OCI-LY3 (cell line): ENCODE measurements around the gene NTN3.

Experiments used
- H2AFZ ChIP-seq: fragments of 200-600, 300-600 bp; shearing (Covaris generic); 2 replicates; pipeline ENCODE4 v1.6.0; 2014; ENCODE audit warnings: antibody characterized with exemption, low read depth, low read length
- H3K27ac ChIP-seq: fragments of 200-600, 300-600 bp; sonication (generic); 2 replicates; pipeline ENCODE4 v1.5.1; 2014; ENCODE audit warnings: mild to moderate bottlenecking, low read length, moderate library complexity, mixed read lengths
- H3K27me3 ChIP-seq: fragments of 200-600, 300-600 bp; sonication (generic); 2 replicates; pipeline ENCODE4 v1.6.1; 2014; ENCODE audit warnings: low read depth, low read length, mixed read lengths
- H3K36me3 ChIP-seq: fragments of 200-600, 300-600 bp; sonication (generic); replicated peaks from 2 replicates; pipeline ENCODE3; 2014; ENCODE audit warnings: low read depth, low read length, mixed read lengths
- H3K4me1 ChIP-seq: fragments of 300-600, 200-600 bp; sonication (generic); 2 replicates; pipeline ENCODE4 v1.6.1; 2014; ENCODE audit warnings: low read length, mixed read lengths
- H3K4me2 ChIP-seq: fragments of 200-600, 300-600 bp; sonication (generic); 2 replicates; pipeline ENCODE4 v1.6.1; 2014; ENCODE audit warnings: low read length, mixed read lengths
- H3K4me3 ChIP-seq: fragments of 300-600, 200-600 bp; sonication (generic); 2 replicates; pipeline ENCODE4 v1.5.1; 2014; ENCODE audit warnings: antibody characterized with exemption, mild to moderate bottlenecking, low read length, moderate library complexity
- H3K79me2 ChIP-seq: fragments of 300-600, 200-600 bp; shearing (Covaris generic); 2 replicates; pipeline ENCODE4 v1.6.1; 2014; ENCODE audit warnings: mild to moderate bottlenecking, low read length, mixed read lengths
- H3K9ac ChIP-seq: fragments of 300-600, 200-600 bp; shearing (Covaris generic); 2 replicates; pipeline ENCODE4 v1.6.0; 2014; ENCODE audit warnings: mild to moderate bottlenecking, low read length, moderate library complexity
- H3K9me3 ChIP-seq: fragments of 200-600, 300-600 bp; shearing (Covaris generic); 2 replicates; pipeline ENCODE4 v1.6.1; 2014; ENCODE audit warnings: low read length, mixed read lengths; ENCODE audit not compliant: insufficient read depth
- H4K20me1 ChIP-seq: fragments of 200-600, 300-600 bp; sonication (generic); 2 replicates; pipeline ENCODE4 v1.6.1; 2016; ENCODE audit warnings: low read length, mixed read lengths; ENCODE audit not compliant: insufficient read depth
- EZH2phosphoT487 ChIP-seq: fragments of 200-600 bp; shearing (Covaris generic); IDR thresholded peaks from 2 replicates; pipeline ENCODE4 v1.6.1; 2018; ENCODE audit warnings: antibody characterized with exemption, mixed run types, low read depth
- TF ChIP-seq, protein P1 (sequence below): fragments of 200-600, 300-600 bp; sonication (generic); IDR thresholded peaks from 2 replicates; pipeline ENCODE4 v1.5.1; 2014; ENCODE audit warnings: antibody characterized with exemption, low read length, low read depth

Gene NTN3

DNA sequence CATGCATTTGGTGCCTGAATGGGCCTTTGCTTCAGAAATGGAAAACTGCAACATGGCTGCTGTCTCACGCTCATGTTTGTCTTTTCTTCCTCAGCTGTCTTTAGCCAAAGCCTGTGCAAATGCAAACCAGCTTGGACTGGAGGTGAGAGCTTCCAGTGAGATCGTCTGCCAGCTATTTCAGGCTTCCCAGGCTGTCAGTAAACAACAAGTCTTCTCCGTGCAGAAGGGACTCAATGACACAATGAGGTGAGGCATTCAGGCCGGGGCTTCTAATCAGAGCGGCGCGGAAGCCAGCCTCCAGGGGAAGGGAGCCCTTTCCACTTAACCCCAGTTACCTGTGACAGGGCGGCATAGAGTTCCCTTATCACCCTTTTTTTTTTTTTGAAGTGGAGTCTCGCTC lies 27.5 kb upstream of the NTN3 start:
- Histone ChIP-seq H3K27ac (no peak overlapping the region), H3K27me3 (no peaks in the 10 kb centered on the region), H3K79me2 (no peaks in the 10 kb centered on the region), H4K20me1 (no peaks in the 10 kb centered on the region), H3K4me3 (no peak overlapping the region), H3K4me2 (no peak overlapping the region), H3K9me3 (no peaks in the 10 kb centered on the region), H3K36me3 (peaks cover 44% of the 10 kb centered on the region), H3K9ac (no peak overlapping the region), H2AFZ (no peak overlapping the region), H3K4me1 (no peaks in the 10 kb centered on the region)
- TF ChIP-seq, protein P1, sequence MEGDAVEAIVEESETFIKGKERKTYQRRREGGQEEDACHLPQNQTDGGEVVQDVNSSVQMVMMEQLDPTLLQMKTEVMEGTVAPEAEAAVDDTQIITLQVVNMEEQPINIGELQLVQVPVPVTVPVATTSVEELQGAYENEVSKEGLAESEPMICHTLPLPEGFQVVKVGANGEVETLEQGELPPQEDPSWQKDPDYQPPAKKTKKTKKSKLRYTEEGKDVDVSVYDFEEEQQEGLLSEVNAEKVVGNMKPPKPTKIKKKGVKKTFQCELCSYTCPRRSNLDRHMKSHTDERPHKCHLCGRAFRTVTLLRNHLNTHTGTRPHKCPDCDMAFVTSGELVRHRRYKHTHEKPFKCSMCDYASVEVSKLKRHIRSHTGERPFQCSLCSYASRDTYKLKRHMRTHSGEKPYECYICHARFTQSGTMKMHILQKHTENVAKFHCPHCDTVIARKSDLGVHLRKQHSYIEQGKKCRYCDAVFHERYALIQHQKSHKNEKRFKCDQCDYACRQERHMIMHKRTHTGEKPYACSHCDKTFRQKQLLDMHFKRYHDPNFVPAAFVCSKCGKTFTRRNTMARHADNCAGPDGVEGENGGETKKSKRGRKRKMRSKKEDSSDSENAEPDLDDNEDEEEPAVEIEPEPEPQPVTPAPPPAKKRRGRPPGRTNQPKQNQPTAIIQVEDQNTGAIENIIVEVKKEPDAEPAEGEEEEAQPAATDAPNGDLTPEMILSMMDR: no peak
- TF ChIP-seq EZH2phosphoT487: no peak

- Histone ChIP-seq H3K9ac (no peak overlapping the region), H3K4me3 (no peak overlapping the region), H2AFZ (no peak overlapping the region), H3K36me3 (peaks cover 62% of the 10 kb centered on the region), H3K4me2 (no peak overlapping the region), H3K27me3 (no peaks in the 10 kb centered on the region), H3K9me3 (no peaks in the 10 kb centered on the region), H3K79me2 (no peaks in the 10 kb centered on the region), H4K20me1 (0 out of 2 replicates have a peak, but pooled peaks cover 4% of the 10 kb centered on the region), H3K4me1 (no peaks in the 10 kb centered on the region), H3K27ac (no peak overlapping the region)
- TF ChIP-seq, protein P1: no peak
- no peak for TF ChIP-seq EZH2phosphoT487
Measured at GRCh38 chr16:2447920-2448583, 23.0 kb upstream of the NTN3 start.

GRCh38 chr16:2449118-2449517 lies 22.0 kb upstream of the NTN3 start:
- no peaks in the 10 kb centered on the region for H3K79me2 ChIP-seq
- no peak overlapping the region for H3K27ac ChIP-seq
- no peak overlapping the region for H3K4me3 ChIP-seq
- no peaks in the 10 kb centered on the region for H3K9me3 ChIP-seq
- H3K27me3 ChIP-seq: no peaks in the 10 kb centered on the region
- peaks cover 65% of the 10 kb centered on the region for H3K36me3 ChIP-seq
- H3K4me2 ChIP-seq: no peak overlapping the region
- no peaks in the 10 kb centered on the region for H3K4me1 ChIP-seq
- no peak overlapping the region for H3K9ac ChIP-seq
- no peak for TF ChIP-seq EZH2phosphoT487
- TF ChIP-seq, protein P1: no peak
- 0 out of 2 replicates have a peak, but pooled peaks cover 4% of the 10 kb centered on the region for H4K20me1 ChIP-seq
- H2AFZ ChIP-seq: no peak overlapping the region

DNA sequence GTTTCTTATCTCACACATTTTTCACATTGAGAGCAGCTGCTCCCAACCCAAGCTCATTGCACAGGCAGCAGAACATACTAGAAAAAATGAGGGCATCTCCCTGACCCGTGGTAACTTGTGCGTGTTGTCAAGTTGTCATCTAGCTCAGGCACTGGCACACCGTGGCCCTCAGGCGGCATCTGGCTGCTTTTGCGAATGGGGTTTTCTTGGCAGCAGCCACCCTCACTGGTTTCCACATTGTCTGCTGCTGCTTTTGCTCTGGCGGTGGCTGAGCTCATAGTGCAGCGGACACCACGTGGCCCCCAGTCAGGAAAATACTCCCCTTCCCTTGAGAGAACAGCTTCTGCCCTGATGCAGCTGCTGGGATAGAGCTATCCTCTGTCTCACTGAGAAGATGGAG lies 20.6 kb upstream of the NTN3 start:
- TF ChIP-seq EZH2phosphoT487: no peak
- TF ChIP-seq, protein P1: no peak
- Histone ChIP-seq H3K9ac (no peak overlapping the region), H3K4me1 (no peaks in the 10 kb centered on the region), H3K27me3 (no peaks in the 10 kb centered on the region), H3K4me2 (no peak overlapping the region), H3K27ac (no peak overlapping the region), H3K36me3 (peaks cover 66% of the 10 kb centered on the region), H3K9me3 (no peaks in the 10 kb centered on the region), H2AFZ (no peak overlapping the region), H3K79me2 (no peaks in the 10 kb centered on the region), H3K4me3 (no peak overlapping the region), H4K20me1 (0 out of 2 replicates have a peak, but pooled peaks cover 4% of the 10 kb centered on the region)
